ENCODE measurements around the gene LILRA6. TPM values are rescaled to one million over a fixed set of nuclear protein-coding genes. Genes with fewer than 3 reads are reported as not detected.

LILRA6 gene
- total RNA-seq, 2 donors from 2014 or later = 4.6 to 5.2 TPM

DNA sequence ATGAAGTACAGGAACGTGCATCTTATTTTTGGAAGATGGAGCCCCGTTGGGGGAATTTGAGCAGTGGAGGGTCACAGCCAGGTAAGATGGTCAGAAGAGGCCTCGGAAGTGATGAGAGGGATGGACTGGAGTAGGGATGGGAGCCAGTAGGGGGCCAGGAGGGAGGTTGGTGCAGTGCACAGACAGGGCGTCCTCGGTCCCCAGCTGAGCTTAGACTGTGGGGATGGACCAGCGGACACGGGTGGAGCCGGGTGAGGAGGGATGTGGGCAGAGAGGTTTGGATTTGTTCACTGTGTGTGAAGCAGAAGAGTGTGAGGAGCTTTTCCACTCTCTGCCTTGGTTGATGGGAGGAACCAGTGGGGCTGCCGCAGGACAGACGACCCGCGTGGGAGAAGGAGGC lies 31.4 kb downstream of the LILRA6 start:
- TF ChIP-seq, protein P1, sequence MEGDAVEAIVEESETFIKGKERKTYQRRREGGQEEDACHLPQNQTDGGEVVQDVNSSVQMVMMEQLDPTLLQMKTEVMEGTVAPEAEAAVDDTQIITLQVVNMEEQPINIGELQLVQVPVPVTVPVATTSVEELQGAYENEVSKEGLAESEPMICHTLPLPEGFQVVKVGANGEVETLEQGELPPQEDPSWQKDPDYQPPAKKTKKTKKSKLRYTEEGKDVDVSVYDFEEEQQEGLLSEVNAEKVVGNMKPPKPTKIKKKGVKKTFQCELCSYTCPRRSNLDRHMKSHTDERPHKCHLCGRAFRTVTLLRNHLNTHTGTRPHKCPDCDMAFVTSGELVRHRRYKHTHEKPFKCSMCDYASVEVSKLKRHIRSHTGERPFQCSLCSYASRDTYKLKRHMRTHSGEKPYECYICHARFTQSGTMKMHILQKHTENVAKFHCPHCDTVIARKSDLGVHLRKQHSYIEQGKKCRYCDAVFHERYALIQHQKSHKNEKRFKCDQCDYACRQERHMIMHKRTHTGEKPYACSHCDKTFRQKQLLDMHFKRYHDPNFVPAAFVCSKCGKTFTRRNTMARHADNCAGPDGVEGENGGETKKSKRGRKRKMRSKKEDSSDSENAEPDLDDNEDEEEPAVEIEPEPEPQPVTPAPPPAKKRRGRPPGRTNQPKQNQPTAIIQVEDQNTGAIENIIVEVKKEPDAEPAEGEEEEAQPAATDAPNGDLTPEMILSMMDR (IDR thresholded peaks at IDR 0.05) = no peak
- DNase-seq (ENCODE audit: low spot score) (no peak), ATAC-seq (ENCODE audit: insufficient number of reproducible peaks, low FRiP score, low read depth) (no peak)
- H3K27me3 ChIP-seq (replicated peaks; ENCODE audit: insufficient read depth) = no peaks in the 10 kb centered on the region
- H3K36me3 ChIP-seq = peaks cover 16% of the 10 kb centered on the region
- H3K4me1 ChIP-seq (ENCODE audit: control insufficient read depth in 1 of 2, low read depth in 2 of 2) = peaks cover 7 to 18% of the 10 kb centered on the region in 2 donors
- H3K27ac ChIP-seq = no peak overlapping the region
- H3K9me3 ChIP-seq = no peaks in the 10 kb centered on the region
- H3K4me3 ChIP-seq = no peak overlapping the region

DNA sequence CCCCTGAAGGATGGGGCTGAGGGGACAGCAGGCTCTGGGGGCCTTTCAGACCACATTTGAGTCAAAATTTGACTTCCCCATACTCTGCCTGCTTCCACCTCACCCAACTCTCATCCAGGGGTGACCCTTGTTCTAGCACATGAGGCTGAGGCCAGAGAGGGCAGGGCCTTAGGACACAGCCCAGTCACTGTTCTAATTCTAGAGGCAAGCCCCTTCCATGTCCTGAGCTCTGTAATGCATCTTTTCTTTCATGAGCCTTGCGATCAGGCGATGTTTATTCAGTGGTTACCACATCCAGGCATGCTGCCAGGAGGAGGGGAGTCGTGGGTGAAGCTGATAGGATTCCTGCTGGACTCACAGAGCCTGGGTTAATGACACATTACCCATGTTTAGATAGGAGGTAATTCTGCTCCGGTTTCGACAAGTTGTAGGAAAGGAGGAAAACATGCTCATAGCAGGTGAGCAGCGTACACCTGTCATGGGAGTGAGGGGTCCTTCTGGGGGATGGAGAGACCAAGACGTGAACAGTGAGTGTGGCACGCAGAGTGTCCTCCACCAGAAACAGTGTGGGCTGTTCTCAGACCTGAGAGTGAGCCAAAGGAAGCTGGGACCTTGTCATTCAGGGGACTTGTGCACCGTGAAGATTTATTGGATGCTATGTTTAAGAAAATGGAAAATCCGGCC lies 32.6 kb downstream of the LILRA6 start:
- ATAC-seq (ENCODE audit: insufficient number of reproducible peaks, low FRiP score, low read depth) = peak; percentile 77

DNA sequence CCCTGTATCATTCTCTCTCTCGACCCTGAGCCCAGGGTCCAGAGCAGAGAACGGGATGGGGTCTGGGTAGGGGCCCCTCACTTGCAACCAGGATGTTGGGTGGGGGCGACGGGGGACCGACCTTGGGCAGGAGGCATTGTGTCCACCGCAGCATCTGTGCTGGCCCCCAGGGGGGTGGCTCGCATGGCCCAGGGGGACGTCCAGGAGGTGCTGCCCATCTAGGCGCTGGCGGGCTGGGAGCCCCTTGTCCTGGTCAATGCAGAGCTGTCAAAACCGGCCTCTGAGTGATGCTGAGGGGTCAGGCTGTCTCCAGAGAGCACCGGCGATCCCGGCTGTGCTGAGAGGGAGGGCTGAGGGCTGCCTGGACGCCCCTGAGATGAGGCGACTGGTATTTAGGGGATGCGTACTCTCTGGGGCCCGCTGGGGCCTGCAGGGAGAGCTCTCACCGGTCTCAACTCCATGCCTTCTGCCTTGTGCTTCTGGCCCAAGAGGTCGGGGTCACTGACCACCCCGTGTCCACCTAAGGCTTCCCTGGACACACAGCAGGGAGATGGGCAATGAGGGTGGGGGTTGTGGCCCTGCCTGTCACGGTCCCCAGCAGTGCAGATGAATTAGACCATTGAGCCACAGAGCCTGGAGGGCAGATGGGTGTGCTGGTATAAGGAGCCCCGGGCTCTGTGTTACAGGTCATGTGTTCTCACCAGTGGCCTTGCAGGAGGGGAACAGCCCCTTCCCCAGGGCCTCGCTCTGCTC lies 33.4 kb downstream of the LILRA6 start:
- peak overlapping the region; percentile 10 to 61 for H3K27ac ChIP-seq
- TF ChIP-seq, protein P1 (IDR thresholded peaks at IDR 0.05) = no peak
- ATAC-seq (ENCODE audit: insufficient number of reproducible peaks, low FRiP score, low read depth) = no peak
- peaks cover 7 to 32% of the 10 kb centered on the region in 2 donors for H3K4me1 ChIP-seq (ENCODE audit: control insufficient read depth in 1 of 2, low read depth in 2 of 2)
- no peak overlapping the region for H3K4me3 ChIP-seq
- peaks cover 33% of the 10 kb centered on the region for H3K36me3 ChIP-seq
- no peak for DNase-seq (ENCODE audit: low spot score)
- H3K9me3 ChIP-seq = no peaks in the 10 kb centered on the region
- H3K27me3 ChIP-seq (replicated peaks; ENCODE audit: insufficient read depth) = no peaks in the 10 kb centered on the region

More for the DNA sequence above, 32.6 kb downstream of the LILRA6 start:
- no peaks in the 10 kb centered on the region for H3K9me3 ChIP-seq
- H3K27ac ChIP-seq = peak overlapping the region; percentile 10 to 61
- DNase-seq (ENCODE audit: low spot score) = peak; percentile 65
- no peak overlapping the region for H3K4me3 ChIP-seq
- H3K27me3 ChIP-seq (replicated peaks; ENCODE audit: insufficient read depth) = no peaks in the 10 kb centered on the region
- H3K4me1 ChIP-seq (ENCODE audit: control insufficient read depth in 1 of 2, low read depth in 2 of 2) = peaks cover 7 to 25% of the 10 kb centered on the region in 2 donors
- peaks cover 28% of the 10 kb centered on the region for H3K36me3 ChIP-seq
- TF ChIP-seq, protein P1 (IDR thresholded peaks at IDR 0.05) = no peak

DNA sequence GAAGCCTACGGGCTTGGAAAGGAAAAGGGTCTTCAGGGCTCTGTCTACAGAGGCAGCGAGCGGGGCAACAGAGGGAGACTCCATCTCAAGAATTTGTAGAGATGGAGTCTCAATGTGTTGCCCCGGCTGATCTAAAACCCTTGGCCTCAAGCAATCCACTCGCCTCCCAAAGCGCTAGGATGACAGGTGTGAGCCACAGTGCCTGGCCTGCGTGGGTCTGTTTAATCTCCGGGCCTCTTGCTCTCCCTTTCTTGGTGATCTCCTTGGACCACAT lies 33.9 kb downstream of the LILRA6 start:
- TF ChIP-seq, protein P1 (IDR thresholded peaks at IDR 0.05) = no peak

DNA sequence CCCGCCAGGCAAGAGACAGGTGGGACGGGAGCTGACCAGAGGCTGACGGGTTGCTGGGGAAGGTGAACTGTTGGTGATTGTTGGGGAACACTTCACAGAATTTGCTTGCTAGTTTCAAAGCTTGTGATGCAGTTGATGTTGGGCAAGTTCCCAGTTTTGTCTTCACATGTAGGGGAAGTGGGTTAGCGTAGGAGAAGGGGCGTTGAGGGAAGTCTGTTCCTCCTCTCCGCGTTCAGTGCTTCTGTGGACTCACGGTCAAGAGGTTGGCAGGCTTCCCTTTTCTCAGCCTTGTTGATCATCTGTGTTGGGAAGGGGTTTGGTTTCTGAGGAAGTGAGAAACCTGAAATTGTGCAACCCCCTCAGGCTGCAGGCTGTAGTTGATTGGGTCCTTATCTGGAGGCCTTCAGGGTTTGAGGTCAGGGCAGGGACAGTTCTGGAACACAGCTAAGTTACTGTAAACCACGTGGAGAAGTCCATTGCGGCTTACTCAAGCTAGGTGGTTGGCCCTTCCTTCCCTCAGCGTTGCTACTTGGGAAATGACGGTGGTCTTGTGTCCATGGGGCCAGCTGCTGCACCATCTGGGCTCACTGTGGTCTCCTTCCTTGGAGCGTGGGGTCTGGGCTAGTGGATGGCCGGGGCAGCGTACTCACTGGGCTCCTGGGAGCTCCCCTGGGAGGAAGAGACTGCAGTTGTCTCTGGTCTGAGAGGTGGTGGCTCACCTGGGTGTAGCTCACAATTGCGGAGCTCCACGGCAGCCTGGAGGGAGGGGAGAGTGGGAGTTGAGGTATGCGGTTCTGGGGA lies 34.4 kb downstream of the LILRA6 start:
- TF ChIP-seq, protein P1 (IDR thresholded peaks at IDR 0.05) = no peak
- H3K36me3 ChIP-seq = peaks cover 39% of the 10 kb centered on the region
- no peak for ATAC-seq (ENCODE audit: insufficient number of reproducible peaks, low FRiP score, low read depth)
- DNase-seq (ENCODE audit: low spot score) = no peak
- peak overlapping the region; percentile 36 to 61 for H3K27ac ChIP-seq
- no peaks in the 10 kb centered on the region for H3K9me3 ChIP-seq
- H3K4me3 ChIP-seq = no peak overlapping the region
- H3K27me3 ChIP-seq (replicated peaks; ENCODE audit: insufficient read depth) = no peaks in the 10 kb centered on the region
- peaks cover 14 to 43% of the 10 kb centered on the region in 2 donors for H3K4me1 ChIP-seq (ENCODE audit: control insufficient read depth in 1 of 2, low read depth in 2 of 2)

More for the DNA sequence above, 33.9 kb downstream of the LILRA6 start:
- Histone ChIP-seq H3K4me3 (no peak overlapping the region), H3K36me3 (peaks cover 39% of the 10 kb centered on the region), H3K4me1 (ENCODE audit: control insufficient read depth in 1 of 2, low read depth in 2 of 2) (peaks cover 9 to 37% of the 10 kb centered on the region in 2 donors), H3K27me3 (replicated peaks; ENCODE audit: insufficient read depth) (no peaks in the 10 kb centered on the region), H3K9me3 (no peaks in the 10 kb centered on the region), H3K27ac (peak overlapping the region; percentile 10 to 61)
- no peak for DNase-seq (ENCODE audit: low spot score)
- no peak for ATAC-seq (ENCODE audit: insufficient number of reproducible peaks, low FRiP score, low read depth)

Measured in thoracic aorta (tissue), 2 donors.